AG09319 (cell line): ENCODE results near the gene VIL1.

Experiments
- DNase-seq: peaks from one replicate; pipeline ENCODE4 v3.0.0-alpha.2; 2010; ENCODE audit warnings: low read depth; ENCODE audit errors: extremely low read depth
- TF ChIP-seq, protein P1 (sequence below): IDR thresholded peaks from 2 replicates; pipeline ENCODE4 v1.5.1; 2011; ENCODE audit warnings: low read depth, mild to moderate bottlenecking, inconsistent platforms, low read length, moderate library complexity

Gene VIL1

GRCh38 chr2:218399391-218400166, 19.3 kb upstream of the VIL1 start, which contains the start of gene CTDSP1:
Gene CTDSP1 (plus strand): TSS chr2:218399868. CDS start chr2:218400091, 223 bp downstream.
- TF ChIP-seq, protein P1, sequence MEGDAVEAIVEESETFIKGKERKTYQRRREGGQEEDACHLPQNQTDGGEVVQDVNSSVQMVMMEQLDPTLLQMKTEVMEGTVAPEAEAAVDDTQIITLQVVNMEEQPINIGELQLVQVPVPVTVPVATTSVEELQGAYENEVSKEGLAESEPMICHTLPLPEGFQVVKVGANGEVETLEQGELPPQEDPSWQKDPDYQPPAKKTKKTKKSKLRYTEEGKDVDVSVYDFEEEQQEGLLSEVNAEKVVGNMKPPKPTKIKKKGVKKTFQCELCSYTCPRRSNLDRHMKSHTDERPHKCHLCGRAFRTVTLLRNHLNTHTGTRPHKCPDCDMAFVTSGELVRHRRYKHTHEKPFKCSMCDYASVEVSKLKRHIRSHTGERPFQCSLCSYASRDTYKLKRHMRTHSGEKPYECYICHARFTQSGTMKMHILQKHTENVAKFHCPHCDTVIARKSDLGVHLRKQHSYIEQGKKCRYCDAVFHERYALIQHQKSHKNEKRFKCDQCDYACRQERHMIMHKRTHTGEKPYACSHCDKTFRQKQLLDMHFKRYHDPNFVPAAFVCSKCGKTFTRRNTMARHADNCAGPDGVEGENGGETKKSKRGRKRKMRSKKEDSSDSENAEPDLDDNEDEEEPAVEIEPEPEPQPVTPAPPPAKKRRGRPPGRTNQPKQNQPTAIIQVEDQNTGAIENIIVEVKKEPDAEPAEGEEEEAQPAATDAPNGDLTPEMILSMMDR = no peak
- peak; percentile 94 for DNase-seq

- no peak for DNase-seq
- TF ChIP-seq, protein P1 = no peak
Observed at GRCh38 chr2:218400167-218400929, 18.6 kb upstream of the VIL1 start.

DNA sequence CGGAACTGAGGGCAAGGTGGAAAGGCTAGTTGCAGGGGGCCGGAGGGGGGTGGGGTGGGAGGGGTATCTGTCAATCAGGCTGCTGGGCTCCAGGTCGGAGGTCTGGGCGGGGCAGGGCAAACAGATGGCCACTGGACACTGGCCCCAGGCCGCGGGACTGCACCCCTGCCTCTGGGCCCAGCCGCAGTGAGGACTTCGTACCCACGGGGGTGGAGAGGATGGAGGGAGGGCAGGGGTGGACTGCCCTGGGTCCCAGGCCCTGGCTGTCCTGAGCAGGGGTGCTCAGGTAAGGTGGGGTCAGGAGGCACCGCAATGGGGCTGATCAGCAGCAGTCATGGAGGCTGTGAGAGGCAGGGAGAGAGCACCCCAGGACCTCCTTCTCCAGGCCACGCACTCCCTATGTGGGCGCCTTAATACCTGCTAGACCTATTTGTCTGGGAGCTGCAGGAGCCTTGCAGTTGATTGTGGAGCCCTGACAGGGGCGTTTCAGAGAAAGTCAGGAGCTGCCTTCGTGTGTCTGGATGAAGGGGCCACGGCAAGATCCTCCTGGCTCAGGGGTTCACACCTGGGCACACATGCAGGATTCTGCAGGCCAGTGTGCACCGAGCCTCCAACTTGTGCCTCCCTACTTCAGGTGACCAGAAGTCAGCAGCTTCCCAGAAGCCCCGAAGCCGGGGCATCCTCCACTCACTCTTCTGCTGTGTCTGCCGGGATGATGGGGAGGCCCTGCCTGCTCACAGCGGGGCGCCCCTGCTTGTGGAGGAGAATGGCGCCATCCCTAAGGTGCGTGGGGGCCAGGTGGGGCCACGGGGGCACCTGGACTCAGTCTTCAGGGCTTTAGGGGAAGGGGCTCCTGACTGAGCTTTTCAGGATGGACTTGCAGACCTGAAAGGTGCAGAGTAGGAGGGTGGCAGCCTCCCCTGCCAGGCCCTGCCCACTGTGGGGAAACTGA, 17.7 kb upstream of the VIL1 start:
- no peak for DNase-seq
- TF ChIP-seq, protein P1 = no peak

- TF ChIP-seq, protein P1 = no peak
- DNase-seq = no peak
Observed at GRCh38 chr2:218401890-218402289, 17.0 kb upstream of the VIL1 start.

DNA sequence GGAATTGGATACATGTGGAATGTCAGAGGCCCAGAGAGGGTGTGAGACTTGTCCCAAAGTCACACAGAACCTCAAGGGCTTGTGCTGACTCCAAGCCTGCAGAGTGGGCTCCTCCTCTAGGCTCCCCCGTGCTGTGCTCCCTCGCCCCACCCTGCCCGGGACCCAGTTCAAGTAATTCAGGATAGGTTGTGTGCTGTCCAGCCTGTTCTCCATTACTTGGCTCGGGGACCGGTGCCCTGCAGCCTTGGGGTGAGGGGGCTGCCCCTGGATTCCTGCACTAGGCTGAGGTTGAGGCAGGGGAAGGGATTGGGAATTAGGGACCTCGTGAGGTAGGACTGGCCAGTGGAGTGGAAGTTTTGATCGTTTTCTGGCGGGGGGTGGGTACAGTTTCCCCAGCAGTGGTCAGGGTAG, 16.4 kb upstream of the VIL1 start:
- TF ChIP-seq, protein P1 = no peak
- DNase-seq = no peak

- TF ChIP-seq, protein P1 = no peak
- no peak for DNase-seq
Observed at GRCh38 chr2:218402911-218403411, 16.0 kb upstream of the VIL1 start.
